GM12892 (cell line): ENCODE data around the gene SNRPE.

ENCODE experiments used
- POLR2A ChIP-seq: IDR thresholded peaks from 2 replicates; pipeline ENCODE4 v1.6.1; 2011; ENCODE audit warnings: low read depth, low read length, control low read depth
- POLR2AphosphoS5 ChIP-seq: IDR thresholded peaks from 2 replicates; pipeline ENCODE4 v1.6.1; 2011; ENCODE audit warnings: low read depth, low read length, control low read depth

DNA sequence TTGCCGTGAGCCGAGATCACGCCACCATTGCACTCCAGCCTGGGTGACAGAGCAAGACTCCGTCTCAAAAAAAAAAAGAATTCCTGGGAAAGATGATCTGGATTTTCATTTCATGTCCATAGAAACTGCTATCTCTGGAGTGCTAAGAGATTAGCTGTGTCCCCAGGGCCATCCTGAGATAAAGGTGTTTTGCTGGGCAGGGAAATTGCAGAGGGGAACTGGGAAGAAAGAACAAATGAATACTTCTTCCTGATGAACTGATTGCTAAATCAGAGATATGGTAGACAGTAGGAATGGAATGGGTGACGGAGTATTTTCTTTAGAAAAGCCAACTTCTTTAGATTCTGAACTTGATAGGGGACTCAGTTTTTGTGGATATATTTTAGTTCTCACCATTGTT lies 19.2 kb downstream of the SNRPE start:
- TF ChIP-seq POLR2A (no peak), POLR2AphosphoS5 (no peak)
